ENCODE data around the gene GDPGP1. TPM values are rescaled to one million over a fixed set of nuclear protein-coding genes. Genes with fewer than 3 reads are reported as not detected.
A peak's percentile ranks its signal among the peaks of the same experiment; 100 is the strongest.

The GDPGP1 gene
- polyA plus RNA-seq, 1 donor (not counting 4 experiments of a cell fraction or from before 2014, with no cell fraction given), result 0.92 TPM

DNA sequence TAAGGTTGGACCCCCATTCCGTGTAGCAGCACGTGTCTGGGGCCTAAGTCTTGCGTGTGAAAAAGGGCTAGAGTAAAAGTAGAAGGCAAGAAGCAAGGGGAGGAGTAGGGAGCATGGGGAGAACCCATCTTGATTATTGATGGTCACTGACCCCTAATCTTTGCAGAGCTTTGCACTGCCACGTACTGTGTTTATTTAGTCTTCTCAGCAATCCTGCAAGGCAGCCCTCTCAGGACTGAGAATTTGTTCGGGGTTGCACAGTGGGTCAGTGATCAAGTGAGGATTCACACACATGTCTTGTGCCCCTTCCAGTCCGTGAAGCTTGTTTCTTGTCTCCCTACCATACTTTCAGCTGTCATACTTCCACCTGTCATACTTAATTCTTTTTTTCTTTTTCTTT lies 25.7 kb upstream of the GDPGP1 start:
- no peak for TF ChIP-seq EZH2 (IDR thresholded peaks at IDR 0.05; ENCODE audit: low read length)
- TF ChIP-seq, protein P1, sequence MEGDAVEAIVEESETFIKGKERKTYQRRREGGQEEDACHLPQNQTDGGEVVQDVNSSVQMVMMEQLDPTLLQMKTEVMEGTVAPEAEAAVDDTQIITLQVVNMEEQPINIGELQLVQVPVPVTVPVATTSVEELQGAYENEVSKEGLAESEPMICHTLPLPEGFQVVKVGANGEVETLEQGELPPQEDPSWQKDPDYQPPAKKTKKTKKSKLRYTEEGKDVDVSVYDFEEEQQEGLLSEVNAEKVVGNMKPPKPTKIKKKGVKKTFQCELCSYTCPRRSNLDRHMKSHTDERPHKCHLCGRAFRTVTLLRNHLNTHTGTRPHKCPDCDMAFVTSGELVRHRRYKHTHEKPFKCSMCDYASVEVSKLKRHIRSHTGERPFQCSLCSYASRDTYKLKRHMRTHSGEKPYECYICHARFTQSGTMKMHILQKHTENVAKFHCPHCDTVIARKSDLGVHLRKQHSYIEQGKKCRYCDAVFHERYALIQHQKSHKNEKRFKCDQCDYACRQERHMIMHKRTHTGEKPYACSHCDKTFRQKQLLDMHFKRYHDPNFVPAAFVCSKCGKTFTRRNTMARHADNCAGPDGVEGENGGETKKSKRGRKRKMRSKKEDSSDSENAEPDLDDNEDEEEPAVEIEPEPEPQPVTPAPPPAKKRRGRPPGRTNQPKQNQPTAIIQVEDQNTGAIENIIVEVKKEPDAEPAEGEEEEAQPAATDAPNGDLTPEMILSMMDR (optimal IDR thresholded peaks at IDR 0.05 in 1 of 3, IDR thresholded peaks at IDR 0.05 in 1 of 3, conservative IDR thresholded peaks at IDR 0.05 in 1 of 3; ENCODE audit: extremely low read depth in 1 of 3, insufficient read depth in 2 of 3, low read length in 3 of 3), result no peak
- Histone ChIP-seq H3K4me1 (ENCODE audit: control insufficient read depth, extremely low read depth, insufficient read depth, low read length) (peaks cover 72% of the 10 kb centered on the region), H3K36me3 (ENCODE audit: control insufficient read depth in 2 of 2, extremely low read depth in 1 of 2, insufficient read depth in 2 of 2, low read length in 2 of 2) (peaks cover 16 to 63% of the 10 kb centered on the region in 2 experiments), H3K4me2 (ENCODE audit: control insufficient read depth, extremely low read depth, insufficient read depth, low read depth, low read length) (no peak overlapping the region), H3K9me1 (ENCODE audit: control insufficient read depth, extremely low read depth, insufficient read depth, low read length) (peaks cover 8% of the 10 kb centered on the region), H3K79me2 (ENCODE audit: control insufficient read depth, insufficient read depth, low read length) (peaks cover 79% of the 10 kb centered on the region), H3K4me3 (ENCODE audit: control insufficient read depth in 2 of 3, extremely low read depth in 1 of 3, insufficient read depth in 2 of 3, low read depth in 1 of 3, low read length in 3 of 3) (no peak overlapping the region), H3K27ac (ENCODE audit: control insufficient read depth, insufficient read depth, low read length) (no peak overlapping the region), H2AFZ (ENCODE audit: control insufficient read depth, low read length) (no peak overlapping the region), H4K20me1 (ENCODE audit: control insufficient read depth, extremely low read depth, insufficient read depth, low read length) (peaks cover 3% of the 10 kb centered on the region), H3K9ac (ENCODE audit: control insufficient read depth, extremely low read depth, insufficient read depth, low read length) (no peak overlapping the region), H3K27me3 (ENCODE audit: control insufficient read depth, extremely low read depth, insufficient read depth, low read length) (no peaks in the 10 kb centered on the region), H3K9me3 (ENCODE audit: control insufficient read depth, low read depth, low read length) (no peaks in the 10 kb centered on the region)
- dilution Hi-C loops (cut with MboI; ENCODE audit: extremely low pct_ligation_motif_present, low sequenced_read_pairs), result no loop called here
- no peak for DNase-seq (ENCODE audit: low read depth, low spot score)
- no peak for FAIRE-seq

GRCh38 chr15:90209591-90209990 lies 24.4 kb upstream of the GDPGP1 start:
- TF ChIP-seq, protein P1 (optimal IDR thresholded peaks at IDR 0.05 in 1 of 3, IDR thresholded peaks at IDR 0.05 in 1 of 3, conservative IDR thresholded peaks at IDR 0.05 in 1 of 3; ENCODE audit: extremely low read depth in 1 of 3, insufficient read depth in 2 of 3, low read length in 3 of 3), result no peak
- no peak for TF ChIP-seq EZH2 (IDR thresholded peaks at IDR 0.05; ENCODE audit: low read length)
- peaks cover 76% of the 10 kb centered on the region for H3K79me2 ChIP-seq (ENCODE audit: control insufficient read depth, insufficient read depth, low read length)
- no peaks in the 10 kb centered on the region for H3K9me1 ChIP-seq (ENCODE audit: control insufficient read depth, extremely low read depth, insufficient read depth, low read length)
- no peaks in the 10 kb centered on the region for H4K20me1 ChIP-seq (ENCODE audit: control insufficient read depth, extremely low read depth, insufficient read depth, low read length)
- H3K9ac ChIP-seq (ENCODE audit: control insufficient read depth, extremely low read depth, insufficient read depth, low read length), result no peak overlapping the region
- H3K4me1 ChIP-seq (ENCODE audit: control insufficient read depth, extremely low read depth, insufficient read depth, low read length), result peaks cover 72% of the 10 kb centered on the region
- DNase-seq (ENCODE audit: low read depth, low spot score), result no peak
- H3K9me3 ChIP-seq (ENCODE audit: control insufficient read depth, low read depth, low read length), result no peaks in the 10 kb centered on the region
- FAIRE-seq, result no peak
- H2AFZ ChIP-seq (ENCODE audit: control insufficient read depth, low read length), result no peak overlapping the region
- dilution Hi-C loops (cut with MboI; ENCODE audit: extremely low pct_ligation_motif_present, low sequenced_read_pairs), result no loop called here
- no peak overlapping the region for H3K4me2 ChIP-seq (ENCODE audit: control insufficient read depth, extremely low read depth, insufficient read depth, low read depth, low read length)
- H3K27me3 ChIP-seq (ENCODE audit: control insufficient read depth, extremely low read depth, insufficient read depth, low read length), result no peaks in the 10 kb centered on the region
- peaks cover 16 to 58% of the 10 kb centered on the region in 2 experiments for H3K36me3 ChIP-seq (ENCODE audit: control insufficient read depth in 2 of 2, extremely low read depth in 1 of 2, insufficient read depth in 2 of 2, low read length in 2 of 2)
- no peak overlapping the region for H3K4me3 ChIP-seq (ENCODE audit: control insufficient read depth in 2 of 3, extremely low read depth in 1 of 3, insufficient read depth in 2 of 3, low read depth in 1 of 3, low read length in 3 of 3)
- H3K27ac ChIP-seq (ENCODE audit: control insufficient read depth, insufficient read depth, low read length), result peak overlapping the region; percentile 98

Measured in keratinocyte (primary cell).